H54 (cell line): ENCODE results near the gene FGR.

Experiments used
- DNase-seq: peaks from one replicate; pipeline ENCODE4 v3.0.0; 2011; ENCODE audit warnings: low spot score, mixed read lengths; ENCODE audit not compliant: insufficient read length
- FAIRE-seq: peaks from 3 replicates; lab custom pipeline; 2011; peaks lifted over from hg19 to GRCh38; lab: Jason Lieb, UNC
- POLR2A ChIP-seq: IDR thresholded peaks from 2 replicates; pipeline ENCODE4 v1.6.1; 2011; ENCODE audit warnings: low read depth, mild to moderate bottlenecking, low read length

The FGR gene

GRCh38 chr1:27611450-27611849 lies 23.5 kb downstream of the FGR start:
- DNase-seq: no peak
- TF ChIP-seq POLR2A: no peak
- FAIRE-seq: no peak

DNA sequence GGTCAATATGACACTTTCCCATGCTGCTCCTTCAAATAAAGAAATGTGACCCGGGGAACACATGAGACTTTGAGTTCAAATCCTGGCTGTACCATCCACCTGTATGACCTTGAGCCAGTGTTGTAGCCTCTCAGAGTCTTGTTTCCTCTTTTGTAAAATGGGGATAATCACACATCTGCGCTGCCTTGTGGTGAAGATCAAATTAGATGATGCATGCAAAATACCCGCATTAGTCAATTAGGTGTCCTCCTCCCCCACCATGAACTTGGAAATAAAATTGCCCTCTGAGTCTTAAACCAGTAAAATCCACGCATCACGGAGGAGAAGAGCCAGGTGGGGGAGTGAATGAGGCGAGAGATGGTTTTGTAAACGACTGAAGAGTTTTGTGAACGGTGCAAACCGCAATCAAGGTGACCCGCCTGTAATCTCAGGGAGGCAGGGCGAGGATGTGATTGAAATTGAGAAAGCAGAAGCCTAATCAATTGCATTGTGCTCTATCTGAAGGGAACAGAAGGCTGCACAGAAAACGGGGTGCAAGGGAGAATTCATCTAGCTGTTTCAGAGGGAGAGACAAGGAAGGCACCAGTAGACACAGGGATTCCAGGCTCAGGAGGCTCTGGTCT lies 25.3 kb downstream of the FGR start:
- FAIRE-seq (no peak), DNase-seq (no peak)
- no peak for TF ChIP-seq POLR2A

DNA sequence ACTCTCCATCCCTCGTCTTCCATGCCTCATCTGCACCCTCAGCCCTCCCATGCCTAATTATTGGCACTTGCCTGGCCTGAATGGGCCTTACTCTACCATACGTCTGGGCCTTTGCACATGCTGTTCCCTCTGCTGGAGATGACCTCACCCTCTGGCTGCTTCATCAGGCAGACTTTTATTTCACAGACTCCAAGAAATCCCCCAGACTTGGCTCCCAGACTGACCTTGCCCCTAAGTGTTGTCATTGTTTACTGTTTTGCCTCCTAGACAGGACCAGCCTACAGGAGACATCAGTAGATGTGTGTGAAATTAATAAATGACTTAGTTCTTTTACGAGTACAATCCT lies 25.8 kb downstream of the FGR start:
- FAIRE-seq: no peak
- no peak for DNase-seq
- no peak for TF ChIP-seq POLR2A

DNA sequence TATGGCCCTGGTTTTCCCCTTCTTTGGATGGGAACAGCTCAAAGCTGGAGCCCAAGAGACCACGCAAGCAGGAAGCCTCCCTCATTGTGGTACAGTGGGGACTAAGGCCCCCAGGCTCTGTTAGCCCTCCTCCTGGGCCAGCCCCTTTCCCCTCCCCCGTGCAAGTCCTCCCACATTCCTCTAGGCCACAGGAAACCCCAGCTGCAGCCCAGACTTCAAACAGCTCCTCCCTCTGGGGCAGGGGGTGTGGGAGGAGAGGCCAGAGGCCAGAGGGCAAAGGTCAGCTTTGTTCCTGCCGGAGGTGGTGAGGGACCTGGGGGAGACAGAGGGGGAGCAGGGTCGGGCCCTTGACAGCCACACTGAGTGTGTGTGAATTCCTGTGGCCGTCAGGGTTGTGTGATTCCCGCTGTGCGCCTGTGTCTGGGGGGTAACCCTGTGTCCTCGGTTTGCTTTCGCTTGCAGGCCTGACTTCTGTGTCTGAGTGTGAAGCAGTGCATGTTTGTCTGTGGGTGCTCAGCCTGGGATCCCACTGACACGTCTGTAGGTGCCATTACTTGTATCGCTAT lies 27.7 kb downstream of the FGR start:
- DNase-seq (no peak), FAIRE-seq (no peak)
- TF ChIP-seq POLR2A: no peak

DNA sequence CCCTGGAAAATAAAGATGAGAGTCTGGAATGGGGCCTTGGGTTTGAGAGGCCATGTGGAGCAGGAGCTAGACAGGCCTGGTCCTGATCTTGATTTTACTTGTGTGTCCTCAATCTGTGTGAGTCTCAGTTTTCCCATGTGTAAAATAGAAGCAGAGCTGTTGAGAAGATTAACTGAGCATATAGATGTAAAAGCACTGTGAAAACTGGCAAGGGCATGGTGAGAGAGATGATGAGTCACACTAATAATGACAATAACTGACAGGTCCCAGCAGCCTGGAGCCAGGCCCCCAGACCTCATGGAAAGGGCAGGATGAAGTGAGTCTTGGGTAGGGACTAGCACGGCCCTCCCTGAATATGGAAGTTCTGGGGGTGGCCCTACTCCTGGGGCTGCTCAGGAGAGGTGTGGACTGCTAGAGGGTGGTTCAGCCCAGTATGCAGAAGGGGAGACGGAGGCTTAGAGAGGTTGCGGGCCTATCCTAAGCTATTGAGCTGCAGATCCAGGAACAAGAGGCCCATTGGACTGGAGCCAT lies 28.2 kb downstream of the FGR start:
- no peak for FAIRE-seq
- TF ChIP-seq POLR2A: no peak
- no peak for DNase-seq

- no peak for FAIRE-seq
- DNase-seq: no peak
- TF ChIP-seq POLR2A: no peak
Observed at GRCh38 chr1:27605796-27606707, 28.9 kb downstream of the FGR start.

GRCh38 chr1:27605300-27605766 lies 29.7 kb downstream of the FGR start:
- TF ChIP-seq POLR2A: no peak
- DNase-seq (no peak), FAIRE-seq (no peak)

- FAIRE-seq: no peak
- TF ChIP-seq POLR2A: no peak
- no peak for DNase-seq
Observed at GRCh38 chr1:27604579-27605299, 30.2 kb downstream of the FGR start.

DNA sequence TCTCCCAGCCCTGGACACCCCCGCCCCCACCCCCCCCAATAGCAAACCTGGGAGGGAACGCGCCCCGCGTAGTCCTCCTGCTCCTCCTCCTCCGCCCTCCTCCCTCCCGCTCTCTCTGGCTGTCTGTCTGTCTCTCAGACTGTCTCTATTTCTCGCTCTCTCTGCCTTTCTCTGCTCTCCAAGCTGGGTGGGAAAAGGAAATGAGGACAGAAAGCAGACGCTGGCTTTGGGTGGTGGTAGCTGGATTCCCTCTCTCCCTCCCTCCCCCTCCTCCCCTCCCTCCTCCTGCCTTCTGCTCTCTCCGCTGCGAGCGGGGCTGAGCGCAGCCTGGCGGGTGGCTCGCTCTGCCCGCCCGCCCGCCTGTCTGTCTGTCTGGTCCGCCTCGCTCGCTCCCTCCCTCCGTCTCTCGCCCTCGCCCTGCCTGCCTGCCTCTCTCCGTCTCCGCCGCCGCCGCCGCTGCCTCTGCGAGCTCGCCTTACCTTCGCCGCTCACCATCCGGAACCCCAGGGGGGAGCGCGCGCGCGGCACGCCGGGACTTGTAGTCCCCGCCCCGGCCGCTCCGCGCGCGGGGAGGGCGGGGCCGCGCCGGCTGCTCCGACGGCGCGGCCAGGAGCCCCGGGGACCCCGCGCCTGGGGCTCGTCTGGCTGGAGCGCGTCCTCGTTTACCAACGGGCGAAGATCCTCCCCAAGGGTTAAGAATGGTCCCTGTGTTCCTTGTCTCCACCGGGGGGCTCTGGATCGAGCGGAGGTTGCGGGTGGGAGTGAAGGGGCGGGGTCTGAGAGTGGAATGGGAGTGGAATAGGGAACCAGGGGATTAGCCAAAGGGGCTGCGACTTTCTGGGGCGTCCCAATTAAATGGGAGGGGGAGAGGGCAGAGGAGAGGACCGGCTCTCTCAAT lies 31.1 kb downstream of the FGR start, which contains the start of gene AHDC1:
AHDC1 (minus strand) TSS at position 464 of the 898 bp plus-strand sequence. CDS start 52,029 bp downstream, outside the sequence.
- peak; percentile 63 for DNase-seq
- no peak for FAIRE-seq
- peak; percentile 84 for TF ChIP-seq POLR2A

DNA sequence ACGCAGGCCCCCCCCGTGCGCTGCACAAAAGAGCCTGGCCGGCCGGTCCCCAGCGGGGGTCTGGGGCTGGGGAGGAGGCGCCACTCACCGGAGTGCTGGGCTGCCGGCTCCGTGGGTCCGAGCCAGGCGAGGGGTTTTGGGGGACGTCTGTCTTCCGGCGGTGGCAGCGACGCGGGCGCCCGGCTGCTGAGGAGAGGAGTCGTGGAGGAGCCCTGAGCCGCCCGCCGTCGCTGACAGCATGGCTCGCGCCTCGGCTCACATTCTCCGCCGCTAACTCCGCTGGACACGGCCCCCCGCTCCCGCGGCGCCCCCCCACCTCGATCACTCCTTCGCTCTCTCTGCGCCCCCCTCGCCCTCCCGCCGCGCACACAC lies 31.7 kb downstream of the FGR start:
- FAIRE-seq (no peak), DNase-seq (no peak)
- TF ChIP-seq POLR2A: no peak

- no peak for DNase-seq
- no peak for TF ChIP-seq POLR2A
- no peak for FAIRE-seq
Observed at GRCh38 chr1:27602462-27603308, 32.3 kb downstream of the FGR start.
